Renal pelvis (tissue), 12 donors: ENCODE data around the gene PTBP3. TPM values are rescaled to one million over a fixed set of nuclear protein-coding genes. Genes with fewer than 3 reads are reported as not detected.
"Not testable (repeated sequence)": the region's sequence is repeated elsewhere in the genome, so short reads cannot be mapped to it uniquely, and the experiment has no call there.

ENCODE experiments used
- DNase-seq: peaks from one replicate; pipeline ENCODE4 v3.0.0-alpha.2; 2013
- long read RNA-seq, 16 experiments: transcript quantifications; one replicate each; lab custom pipeline, GENCODE V29; 2026
- polyA plus RNA-seq, 3 donors: library from polyadenylated mRNA; unstranded; fragments of 120-200 nt; gene quantifications; one replicate each; pipeline ENCODE4 v1.2.1, GENCODE V29; 2013; ENCODE audit not compliant: insufficient read length in 3 of 3

PTBP3 gene
- 10 to 100 TPM; 76.2 to 95.1 (median 87.5) TPM for polyA plus RNA-seq
- long read RNA-seq, donor 1, full-length matches to known transcripts: 2 of 8 reads
- long read RNA-seq, donor 1, partial matches to known transcripts: 6 of 8 reads
- long read RNA-seq, donor 1, other reads (novel, unspliced or antisense): 0 of 8 reads
- long read RNA-seq, donor 2, full-length matches to known transcripts: 4 of 4 reads
- long read RNA-seq, donor 2, partial matches to known transcripts: 0 of 4 reads
- long read RNA-seq, donor 2, other reads (novel, unspliced or antisense): 0 of 4 reads
- long read RNA-seq, donor 3, full-length matches to known transcripts: 2 of 12 reads
- long read RNA-seq, donor 3, partial matches to known transcripts: 10 of 12 reads
- long read RNA-seq, donor 3, other reads (novel, unspliced or antisense): 0 of 12 reads
- long read RNA-seq, donor 4, full-length matches to known transcripts: 1 of 1 reads
- long read RNA-seq, donor 4, partial matches to known transcripts: 0 of 1 reads
- long read RNA-seq, donor 4, other reads (novel, unspliced or antisense): 0 of 1 reads
- long read RNA-seq, donor 5, full-length matches to known transcripts: 2 of 2 reads
- long read RNA-seq, donor 5, partial matches to known transcripts: 0 of 2 reads
- long read RNA-seq, donor 5, other reads (novel, unspliced or antisense): 0 of 2 reads
- long read RNA-seq, donor 6, full-length matches to known transcripts: 4 of 4 reads
- long read RNA-seq, donor 6, partial matches to known transcripts: 0 of 4 reads
- long read RNA-seq, donor 6, other reads (novel, unspliced or antisense): 0 of 4 reads
- long read RNA-seq, donor 7, partial matches to known transcripts: 5 of 7 reads
- long read RNA-seq, donor 7, other reads (novel, unspliced or antisense): 0 of 7 reads
- long read RNA-seq, donor 8, full-length matches to known transcripts: 1 of 1 reads
- long read RNA-seq, donor 8, partial matches to known transcripts: 0 of 1 reads
- long read RNA-seq, donor 8, other reads (novel, unspliced or antisense): 0 of 1 reads
- long read RNA-seq, donor 9, full-length matches to known transcripts: 5 of 5 reads
- long read RNA-seq, donor 9, partial matches to known transcripts: 0 of 5 reads
- long read RNA-seq, donor 9, other reads (novel, unspliced or antisense): 0 of 5 reads
- long read RNA-seq, donor 10, full-length matches to known transcripts: 3 of 15 reads
- long read RNA-seq, donor 10, partial matches to known transcripts: 12 of 15 reads
- long read RNA-seq, donor 10, other reads (novel, unspliced or antisense): 0 of 15 reads
- long read RNA-seq, donor 11, full-length matches to known transcripts: 2 of 2 reads
- long read RNA-seq, donor 11, partial matches to known transcripts: 0 of 2 reads
- long read RNA-seq, donor 11, other reads (novel, unspliced or antisense): 0 of 2 reads
- long read RNA-seq, donor 12, full-length matches to known transcripts: 10 of 20 reads
- long read RNA-seq, donor 12, partial matches to known transcripts: 10 of 20 reads
- long read RNA-seq, donor 12, other reads (novel, unspliced or antisense): 0 of 20 reads
- long read RNA-seq, donor 13, full-length matches to known transcripts: 5 of 5 reads
- long read RNA-seq, donor 13, partial matches to known transcripts: 0 of 5 reads
- long read RNA-seq, donor 13, other reads (novel, unspliced or antisense): 0 of 5 reads
- long read RNA-seq, donor 14: 0 reads
- long read RNA-seq, donor 15, full-length matches to known transcripts: 3 of 36 reads
- long read RNA-seq, donor 15, partial matches to known transcripts: 33 of 36 reads
- long read RNA-seq, donor 15, other reads (novel, unspliced or antisense): 0 of 36 reads
- long read RNA-seq, donor 16, full-length matches to known transcripts: 10 of 10 reads
- long read RNA-seq, donor 16, partial matches to known transcripts: 0 of 10 reads
- long read RNA-seq, donor 16, other reads (novel, unspliced or antisense): 0 of 10 reads

- DNase-seq: peak; percentile 69
Observed at GRCh38 chr9:112332977-112333638, at the start of gene PTBP3. Gene PTBP3, minus strand, starts transcription at chr9:112333619. Its CDS starts 35,754 bp downstream, at chr9:112297865.

- DNase-seq: no peak
Observed at GRCh38 chr9:112382501-112383364, 49.3 kb upstream of the PTBP3 start.

GRCh38 chr9:112382066-112382465 is 48.6 kb upstream of the PTBP3 start:
- no peak for DNase-seq

GRCh38 chr9:112380825-112381221 is 47.4 kb upstream of the PTBP3 start:
- peak; percentile 46 for DNase-seq

GRCh38 chr9:112380102-112380824 is 46.8 kb upstream of the PTBP3 start, which contains the start of gene HSDL2:
Gene HSDL2, plus strand, starts transcription at chr9:112380108. Its CDS starts 56 bp downstream, at chr9:112380164.
- DNase-seq: no peak

- peak; percentile 98 for DNase-seq
Observed at GRCh38 chr9:112379177-112380101, 46.0 kb upstream of the PTBP3 start.

- no peak for DNase-seq
Observed at GRCh38 chr9:112378328-112379176, 45.1 kb upstream of the PTBP3 start.

- no peak for DNase-seq
Observed at GRCh38 chr9:112377684-112378327, 44.4 kb upstream of the PTBP3 start.

GRCh38 chr9:112377087-112377486 is 43.7 kb upstream of the PTBP3 start:
- DNase-seq: no peak

- DNase-seq: no peak
Observed at GRCh38 chr9:112375361-112375760, 41.9 kb upstream of the PTBP3 start.

- DNase-seq: not testable (repeated sequence)
Observed at GRCh38 chr9:112374232-112374631, 40.8 kb upstream of the PTBP3 start.

GRCh38 chr9:112373666-112374065 is 40.2 kb upstream of the PTBP3 start:
- DNase-seq: not testable (repeated sequence)

GRCh38 chr9:112371060-112371459 is 37.6 kb upstream of the PTBP3 start:
- DNase-seq: no peak

GRCh38 chr9:112369817-112370216 is 36.4 kb upstream of the PTBP3 start:
- no peak for DNase-seq

- DNase-seq: no peak
Observed at GRCh38 chr9:112367465-112367864, 34.0 kb upstream of the PTBP3 start.
